ENCODE data around the gene NEDD9. TPM values are rescaled to one million over a fixed set of nuclear protein-coding genes. Genes with fewer than 3 reads are reported as not detected.
A peak's percentile ranks its signal among the peaks of the same experiment; 100 is the strongest.

NEDD9 gene
- total RNA-seq, 1 experiment from 2014 or later = 45.9 TPM

GRCh38 chr6:11219400-11219834 lies 13.1 kb downstream of the NEDD9 start:
- no peak for DNase-seq (ENCODE audit: extremely low read depth, low read depth)

- peak; percentile 92 for DNase-seq (ENCODE audit: extremely low read depth, low read depth)
Observed at GRCh38 chr6:11218538-11219399, 13.7 kb downstream of the NEDD9 start.

- no peak for DNase-seq (ENCODE audit: extremely low read depth, low read depth)
Observed at GRCh38 chr6:11218102-11218442, 14.4 kb downstream of the NEDD9 start.

- no peak for DNase-seq (ENCODE audit: extremely low read depth, low read depth)
Observed at GRCh38 chr6:11217360-11218101, 14.9 kb downstream of the NEDD9 start.

- no peak for DNase-seq (ENCODE audit: extremely low read depth, low read depth)
Observed at GRCh38 chr6:11215773-11216172, 16.7 kb downstream of the NEDD9 start.

GRCh38 chr6:11214901-11215300 lies 17.6 kb downstream of the NEDD9 start:
- no peak for DNase-seq (ENCODE audit: extremely low read depth, low read depth)

- no peak for DNase-seq (ENCODE audit: extremely low read depth, low read depth)
Observed at GRCh38 chr6:11214084-11214833, 18.2 kb downstream of the NEDD9 start.

- DNase-seq (ENCODE audit: extremely low read depth, low read depth) = no peak
Observed at GRCh38 chr6:11213422-11214021, 18.9 kb downstream of the NEDD9 start.

GRCh38 chr6:11212664-11213063 lies 19.8 kb downstream of the NEDD9 start:
- peak; percentile 63 for DNase-seq (ENCODE audit: extremely low read depth, low read depth)

GRCh38 chr6:11211254-11211653 lies 21.2 kb downstream of the NEDD9 start:
- no peak for DNase-seq (ENCODE audit: extremely low read depth, low read depth)

- no peak for DNase-seq (ENCODE audit: extremely low read depth, low read depth)
Observed at GRCh38 chr6:11210386-11211138, 21.9 kb downstream of the NEDD9 start.

GRCh38 chr6:11209906-11210305 lies 22.6 kb downstream of the NEDD9 start:
- DNase-seq (ENCODE audit: extremely low read depth, low read depth) = no peak

- no peak for DNase-seq (ENCODE audit: extremely low read depth, low read depth)
Observed at GRCh38 chr6:11209369-11209768, 23.1 kb downstream of the NEDD9 start.

GRCh38 chr6:11208854-11209253 lies 23.6 kb downstream of the NEDD9 start:
- no peak for DNase-seq (ENCODE audit: extremely low read depth, low read depth)

- no peak for DNase-seq (ENCODE audit: extremely low read depth, low read depth)
Observed at GRCh38 chr6:11208267-11208666, 24.2 kb downstream of the NEDD9 start.

- peak; percentile 92 for DNase-seq (ENCODE audit: extremely low read depth, low read depth)
Observed at GRCh38 chr6:11207199-11207968, 25.1 kb downstream of the NEDD9 start.

GRCh38 chr6:11206576-11206975 lies 25.9 kb downstream of the NEDD9 start:
- no peak for DNase-seq (ENCODE audit: extremely low read depth, low read depth)

- DNase-seq (ENCODE audit: extremely low read depth, low read depth) = no peak
Observed at GRCh38 chr6:11204794-11205366, 27.6 kb downstream of the NEDD9 start.

GRCh38 chr6:11204005-11204399 lies 28.5 kb downstream of the NEDD9 start:
- no peak for DNase-seq (ENCODE audit: extremely low read depth, low read depth)

Data from NCI-H460 (cell line).